ENCODE data around the gene PDZD2.

DNA sequence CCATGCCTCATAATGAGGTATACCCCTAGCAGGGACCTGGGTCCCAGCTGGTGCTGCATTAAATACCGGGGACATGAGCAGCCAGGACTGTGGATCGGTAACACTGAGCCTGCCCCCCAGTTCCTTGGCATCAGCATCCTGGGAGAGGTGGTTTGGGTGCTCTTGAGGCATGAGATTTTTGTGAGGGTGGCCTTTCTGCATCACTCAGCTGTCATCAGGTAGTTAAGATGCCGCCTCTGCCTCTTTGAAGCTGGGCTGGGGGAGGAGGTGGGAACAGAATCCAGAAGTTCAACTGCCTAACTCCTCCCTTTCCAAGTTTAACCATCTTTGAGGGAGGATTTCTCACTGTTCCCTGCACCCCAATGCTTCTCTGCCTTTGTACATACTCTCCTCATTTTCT, 112.7 kb downstream of the PDZD2 start:
- TF ChIP-seq ZNF274 (IDR thresholded peaks at IDR 0.05; ENCODE audit: low read depth, low read length) (no peak), SUZ12 (IDR thresholded peaks at IDR 0.05; ENCODE audit: extremely low read depth, insufficient read depth, insufficient read length) (no peak), YY1 (IDR thresholded peaks at IDR 0.05; ENCODE audit: insufficient read depth, insufficient read length) (no peak)

All from NT2/D1 (cell line).